NCI-H128 (cell line): ENCODE measurements around the gene SAPCD2.
"Not testable (repeated sequence)": the region's sequence is repeated elsewhere in the genome, so short reads cannot be mapped to it uniquely, and the experiment has no call there.

Experiments
- DNase-seq: peaks from one replicate; lab custom pipeline; 2025; ENCODE audit not compliant: unreplicated experiment; lab: John Stamatoyannopoulos, UW

Gene SAPCD2

GRCh38 chr9:137033481-137033880 is 36.9 kb downstream of the SAPCD2 start:
- DNase-seq = not testable (repeated sequence)

- no peak for DNase-seq
These were observed 37.5 kb downstream of the SAPCD2 start for GRCh38 chr9:137032858-137033257.

DNA sequence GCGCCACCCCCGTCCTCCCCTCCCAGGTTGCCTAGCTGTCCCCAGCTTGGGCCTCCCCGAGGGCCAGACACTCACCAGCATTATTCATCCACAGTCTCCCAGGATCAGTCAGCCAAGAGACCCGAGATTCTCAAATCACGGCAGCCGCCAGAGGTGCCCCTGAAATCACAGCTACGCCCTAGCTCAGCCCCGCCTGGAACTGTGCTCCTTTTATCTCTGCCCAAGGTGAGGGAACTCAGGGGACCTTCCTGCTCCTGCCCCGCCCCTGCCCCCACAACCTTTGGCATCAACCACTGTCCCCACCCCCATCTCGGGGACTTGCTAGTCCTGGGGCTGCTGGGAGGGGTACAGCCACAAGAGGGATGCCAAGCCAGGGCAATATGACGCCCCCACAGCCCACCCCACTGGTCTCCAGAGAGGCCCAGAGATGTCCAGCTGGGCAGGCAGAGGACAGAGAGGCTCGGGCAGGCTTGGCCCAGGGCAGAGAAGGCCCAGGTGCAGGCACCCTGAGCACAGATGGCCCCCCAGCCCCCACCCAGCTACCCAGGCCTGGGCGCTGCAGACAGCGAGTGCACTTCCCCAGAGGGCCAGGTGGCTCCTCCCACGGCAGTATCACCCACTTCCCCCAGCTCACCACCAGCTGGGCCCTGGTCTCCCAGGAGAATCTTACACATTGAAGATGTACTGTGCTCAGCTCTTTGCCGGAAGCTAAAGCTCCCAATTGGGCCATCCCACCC is 38.3 kb downstream of the SAPCD2 start, which contains the start of gene FUT7:
Gene FUT7 (minus strand): TSS at position 185 of the 737 bp plus-strand sequence. CDS start 97 bp downstream, at position 88.
- DNase-seq = no peak

DNA sequence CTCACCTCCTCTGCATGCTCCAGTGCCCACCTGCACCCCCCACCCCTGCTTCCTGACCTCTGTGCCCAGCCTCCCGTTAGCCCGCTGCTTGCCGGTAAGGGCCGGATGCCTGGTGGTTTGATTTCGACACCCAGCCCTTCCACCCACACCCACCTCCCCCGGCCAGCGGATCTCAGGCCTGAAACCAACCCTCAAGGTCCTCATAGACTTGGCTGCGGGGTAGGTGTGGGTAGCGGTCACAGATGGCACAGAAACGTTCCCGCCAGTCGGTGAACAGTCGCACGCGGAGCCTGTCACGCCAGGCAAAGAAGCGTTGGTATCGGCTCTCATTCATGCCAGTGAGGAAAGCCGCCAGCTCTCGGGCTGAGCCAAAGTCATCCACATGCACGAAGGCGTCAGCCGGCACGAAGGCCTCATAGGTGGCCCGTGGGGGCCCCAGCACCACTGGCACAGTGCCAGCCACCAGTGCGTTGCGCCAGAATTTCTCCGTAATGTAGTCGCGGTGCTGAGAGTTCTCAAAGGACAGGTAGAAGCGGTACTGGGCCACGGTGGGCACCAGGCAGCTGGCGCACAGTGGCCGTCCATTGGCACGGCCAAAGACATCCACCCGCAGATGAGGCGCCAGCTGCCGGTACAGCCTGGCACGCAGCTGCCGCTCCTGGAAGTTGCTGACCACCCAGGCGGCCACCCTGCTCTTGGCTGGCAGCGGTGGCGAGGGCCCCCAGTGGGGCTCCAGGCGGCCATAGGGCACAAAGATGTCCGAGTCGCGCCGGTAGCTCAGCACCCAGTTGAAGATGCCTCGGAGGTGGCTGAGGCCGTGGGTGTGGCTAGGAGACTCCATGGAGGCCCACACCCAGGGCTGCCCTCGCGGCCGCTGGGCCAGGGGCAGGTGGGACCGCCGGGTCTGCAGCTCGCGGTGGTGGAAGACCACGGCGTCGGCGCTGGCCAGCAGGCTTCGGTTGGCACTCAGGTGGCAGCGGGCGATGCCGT is 39.5 kb downstream of the SAPCD2 start:
- no peak for DNase-seq

- no peak for DNase-seq
These were observed 40.4 kb downstream of the SAPCD2 start for GRCh38 chr9:137030006-137030405.

GRCh38 chr9:137029058-137029936 is 41.1 kb downstream of the SAPCD2 start:
- DNase-seq = no peak

DNA sequence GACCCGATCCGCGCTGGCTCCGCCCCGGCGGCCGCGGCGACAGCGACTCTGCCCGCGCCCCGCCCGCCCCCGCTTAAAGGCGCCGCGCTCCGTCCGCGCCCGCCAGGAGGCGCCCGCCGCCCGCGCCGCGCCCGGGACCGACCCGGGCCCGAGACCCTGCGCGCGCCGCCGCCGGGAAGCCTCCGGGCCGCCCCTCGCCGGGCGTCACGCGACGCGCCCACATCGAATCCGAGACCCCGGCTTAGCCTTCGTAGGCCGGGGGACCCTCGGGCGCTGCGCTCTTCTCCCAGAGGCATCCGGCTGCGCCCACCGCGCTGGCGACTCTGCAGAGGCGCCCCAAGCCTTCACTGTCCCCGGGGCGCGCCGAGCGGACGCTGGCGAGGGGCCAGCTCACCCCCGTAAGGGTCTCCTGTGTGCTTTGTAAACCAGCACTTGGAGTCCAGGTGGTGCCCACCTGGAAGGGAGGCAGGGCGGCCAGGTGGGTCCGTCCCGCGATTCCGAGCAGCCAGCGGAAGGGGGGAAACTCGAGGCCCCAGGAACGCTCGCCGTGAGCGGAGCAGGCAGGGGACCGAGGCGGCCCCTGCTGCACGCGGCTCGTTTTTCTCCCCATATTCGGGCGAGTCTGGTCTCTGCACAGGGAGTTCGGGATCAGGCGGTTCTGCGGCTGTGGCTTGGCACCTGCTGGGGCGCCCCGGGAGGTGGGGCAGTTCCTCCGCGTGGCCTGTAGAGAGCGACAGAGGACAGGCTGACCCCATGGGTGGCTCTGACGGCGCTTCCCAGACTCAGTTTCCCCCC is 41.9 kb downstream of the SAPCD2 start:
- peak; percentile 33 for DNase-seq

GRCh38 chr9:137027369-137028262 is 42.7 kb downstream of the SAPCD2 start, which contains the start of gene ABCA2:
Gene ABCA2, minus strand, starts transcription at chr9:137028237. Its CDS starts 97 bp downstream, at chr9:137028140.
- DNase-seq = no peak

DNA sequence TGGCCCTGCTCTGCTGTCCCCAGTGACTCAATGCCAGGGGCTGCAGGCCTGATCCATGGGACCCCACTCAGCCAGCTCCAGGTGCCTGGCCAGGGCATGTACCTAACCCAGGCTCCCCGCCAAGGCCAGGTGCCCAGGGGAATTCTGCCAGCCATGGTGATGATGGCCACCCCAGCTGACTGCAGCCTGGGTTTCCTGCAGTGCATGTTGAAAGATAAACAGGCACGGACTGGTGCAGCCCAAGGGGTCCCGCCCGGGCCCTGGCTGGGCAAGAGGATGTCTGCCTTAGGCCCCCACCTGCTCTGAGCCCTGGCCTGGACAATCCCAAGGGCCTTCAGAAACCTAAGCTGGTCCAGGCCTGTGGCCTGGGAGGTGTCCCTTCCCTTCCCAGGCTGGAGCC is 43.5 kb downstream of the SAPCD2 start:
- DNase-seq = no peak

GRCh38 chr9:137026384-137026783 is 44.0 kb downstream of the SAPCD2 start:
- no peak for DNase-seq

DNA sequence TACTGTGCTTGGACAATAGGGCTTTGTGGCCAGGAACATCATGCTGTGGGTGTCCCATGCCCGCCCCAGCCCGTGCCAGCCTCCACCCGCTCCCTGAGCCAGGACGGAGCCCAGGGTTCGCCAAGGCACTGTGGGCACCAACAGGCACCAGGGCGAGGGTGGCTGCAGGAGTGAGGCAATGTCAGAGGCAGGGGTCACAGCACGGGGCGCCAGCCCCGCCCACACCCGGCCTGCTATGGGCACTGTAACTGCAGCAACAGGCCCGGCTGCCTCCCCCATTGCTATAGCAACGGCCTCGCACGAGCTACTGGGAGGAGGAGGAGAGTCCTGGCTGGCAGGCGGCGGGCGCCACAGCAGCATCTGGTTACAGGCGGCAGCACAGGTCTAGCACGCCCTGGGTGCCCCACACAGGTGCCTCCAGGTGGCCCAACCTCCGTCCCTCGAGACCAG is 44.8 kb downstream of the SAPCD2 start:
- peak; percentile 86 for DNase-seq

DNA sequence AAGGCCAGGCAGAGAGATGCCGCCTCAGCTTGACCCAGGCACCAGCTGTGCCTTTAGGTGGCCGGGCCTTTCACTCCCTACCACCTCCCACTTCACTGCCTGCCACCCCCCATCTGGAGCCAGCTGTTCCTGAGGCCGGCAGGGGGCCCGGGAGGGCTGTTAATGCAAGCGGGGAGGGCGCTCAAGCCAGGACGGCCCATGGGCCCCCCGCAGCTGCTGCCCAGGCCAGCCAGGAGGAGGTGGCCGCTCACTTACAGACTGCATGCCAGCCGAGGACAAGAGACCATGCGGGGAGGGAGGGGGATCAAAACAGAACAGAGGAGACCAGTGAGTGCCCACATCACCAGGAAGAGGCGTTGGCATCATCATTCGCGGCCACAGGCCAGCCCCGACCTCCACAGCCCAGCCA is 46.8 kb downstream of the SAPCD2 start:
- DNase-seq = no peak

- no peak for DNase-seq
These were observed 47.2 kb downstream of the SAPCD2 start for GRCh38 chr9:137023157-137023556.

DNA sequence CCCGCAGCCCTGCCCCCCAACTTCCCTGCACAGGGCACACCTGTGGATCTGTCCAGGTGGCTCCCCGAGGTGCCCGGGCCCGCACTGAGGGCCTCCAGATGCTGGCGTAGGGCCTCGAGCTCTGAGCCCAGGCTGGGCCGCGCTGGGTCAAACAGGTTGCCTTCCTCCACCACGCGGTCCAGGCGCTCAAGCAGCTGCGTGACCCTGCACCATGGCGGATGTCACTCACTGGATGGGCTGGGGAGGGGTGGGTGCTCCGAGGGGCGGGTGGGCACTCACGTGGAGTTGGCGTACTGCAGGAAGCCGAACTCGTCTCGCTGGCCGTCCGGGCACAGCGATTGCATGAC is 47.7 kb downstream of the SAPCD2 start:
- DNase-seq = no peak

- no peak for DNase-seq
These were observed 48.2 kb downstream of the SAPCD2 start for GRCh38 chr9:137021979-137022661.

- no peak for DNase-seq
These were observed 48.8 kb downstream of the SAPCD2 start for GRCh38 chr9:137021568-137021978.

GRCh38 chr9:137020771-137021567 is 49.4 kb downstream of the SAPCD2 start:
- DNase-seq = no peak
